HG02623 (cell line): ENCODE measurements around the gene E2F4.
A peak's percentile ranks its signal among the peaks of the same experiment; 100 is the strongest.

Experiments used
- ATAC-seq: cut with Tn5 transposase; IDR thresholded peaks from one replicate; pipeline ENCODE4 v1.9.1; 2021; ENCODE audit warnings: moderate library complexity; ENCODE audit not compliant: unreplicated experiment

The E2F4 gene

DNA sequence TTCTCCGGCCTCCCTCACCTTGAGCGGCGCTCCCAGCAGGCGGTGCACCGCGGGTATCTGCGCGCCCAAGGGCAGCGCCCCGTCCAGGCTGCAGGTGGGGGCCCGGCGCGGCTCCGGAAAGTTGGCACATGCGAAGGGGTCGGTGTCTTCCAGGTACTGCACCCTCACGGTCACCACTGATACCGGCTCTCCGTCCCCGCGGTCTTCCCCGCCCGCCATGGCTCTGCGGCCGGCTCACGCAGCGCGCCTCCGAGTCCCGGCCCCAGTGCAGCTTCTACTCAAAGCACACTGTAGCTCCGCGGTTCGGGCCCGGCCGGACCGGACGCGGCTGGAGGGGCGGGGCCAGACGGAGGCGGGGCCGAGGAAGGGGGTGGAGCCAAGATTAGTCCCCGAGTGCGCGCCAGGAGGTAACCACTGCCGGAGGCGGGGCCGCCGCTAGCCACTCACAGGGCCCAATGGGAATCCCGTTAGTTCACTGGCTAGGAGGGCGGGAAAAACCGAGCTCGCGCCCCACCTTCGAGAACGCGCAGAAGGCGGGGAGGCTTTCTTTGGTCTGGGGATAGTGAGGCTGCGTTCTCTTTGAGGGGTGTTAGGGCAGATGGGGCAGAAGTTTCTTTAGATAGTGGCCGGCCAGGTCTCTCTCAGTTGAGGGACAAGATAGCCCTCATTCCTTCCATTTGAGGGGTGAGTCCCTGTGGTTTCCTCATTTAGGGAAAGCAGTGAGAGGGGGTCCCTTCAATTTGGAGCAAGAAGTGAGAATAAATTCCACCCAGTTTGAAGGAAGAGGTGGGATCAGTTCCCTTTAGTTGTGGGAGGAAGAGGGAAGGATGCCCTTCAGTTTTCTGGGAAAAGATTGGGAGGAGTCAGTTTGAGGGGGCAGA is 55.5 kb downstream of the E2F4 start, which contains the start of gene FHOD1:
Gene FHOD1, minus strand, starts transcription at position 290 of the 881 bp plus-strand sequence. Its CDS starts 71 bp downstream, at position 219.
- peak; percentile 38 for ATAC-seq

DNA sequence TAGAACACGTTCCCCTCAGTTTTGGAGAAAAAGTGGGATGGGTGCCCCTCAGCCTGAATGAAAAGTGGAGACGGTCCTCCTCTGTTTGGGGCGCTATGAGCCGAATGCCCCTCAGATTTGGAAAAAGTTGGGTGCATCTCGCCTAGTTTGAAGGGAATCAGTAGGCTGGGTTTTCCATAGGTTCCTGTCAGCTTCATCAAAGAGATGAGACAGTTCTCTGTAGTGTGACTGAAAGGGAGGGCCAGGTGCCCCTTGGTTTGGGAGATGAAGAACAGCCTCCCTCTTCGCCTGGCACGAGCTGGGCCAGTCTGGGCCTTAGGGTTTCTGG is 56.1 kb downstream of the E2F4 start:
- ATAC-seq: no peak
